Stimulated activated CD8-positive, alpha-beta memory T cell treated with anti-CD3 and anti-CD28 coated beads, Interleukin-12 subunit alpha, Interleukin-12 subunit beta, amount 100 ng/mL, for 4 hours (primary cell): ENCODE data around the gene DCTN2.
"Not testable (repeated sequence)": the region's sequence is repeated elsewhere in the genome, so short reads cannot be mapped to it uniquely, and the experiment has no call there.

Source experiments
- DNase-seq: peaks from one replicate; pipeline ENCODE4 v3.0.0-alpha.2; 2020; ENCODE audit warnings: low read depth

The DCTN2 gene

DNA sequence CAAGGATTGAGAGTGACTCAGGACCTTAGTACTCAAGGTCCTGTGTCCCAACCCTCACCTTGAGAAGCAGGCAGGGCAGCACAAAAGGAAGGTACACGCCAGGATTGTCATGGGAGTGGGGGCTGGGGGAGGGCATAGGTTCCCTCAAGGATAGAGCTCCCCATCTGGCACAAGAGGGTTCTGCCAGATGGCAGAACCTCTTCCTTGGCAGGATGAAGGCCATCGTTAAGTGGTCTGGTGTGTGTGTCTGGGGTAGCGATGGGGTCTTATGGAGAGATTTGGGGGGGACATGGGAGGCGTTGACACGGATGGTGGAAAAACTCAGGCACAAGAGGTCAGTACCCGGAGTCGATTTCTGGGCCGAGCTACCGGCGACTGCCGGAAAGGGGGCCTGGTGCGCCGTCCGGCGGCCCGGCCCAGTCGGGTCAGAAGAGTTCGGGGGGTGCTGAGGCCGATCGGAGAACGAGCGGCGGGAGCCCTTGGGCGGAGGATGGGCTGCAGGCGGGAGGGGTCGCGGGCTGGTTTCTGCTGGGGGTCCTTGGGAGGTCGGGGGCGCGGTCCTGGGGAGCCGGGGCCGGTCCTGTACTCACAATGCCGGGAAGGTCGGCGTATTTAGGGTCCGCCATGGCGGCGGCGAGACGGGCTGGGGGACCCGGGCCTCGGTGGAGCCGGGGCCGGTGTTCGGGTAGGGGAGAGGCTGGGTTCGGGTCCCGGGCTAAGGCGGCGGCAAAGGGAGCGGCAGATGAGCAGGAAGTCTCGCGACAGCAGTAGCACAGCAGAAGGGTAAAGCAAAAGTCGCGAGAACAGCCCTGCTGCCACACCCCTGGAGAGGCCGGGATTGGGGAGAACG, at the start of gene DCTN2:
Gene DCTN2 (minus strand): TSS at position 755 of the 850 bp plus-strand sequence. CDS start 129 bp downstream, at position 626.
- DNase-seq, result peak; percentile 85

DNA sequence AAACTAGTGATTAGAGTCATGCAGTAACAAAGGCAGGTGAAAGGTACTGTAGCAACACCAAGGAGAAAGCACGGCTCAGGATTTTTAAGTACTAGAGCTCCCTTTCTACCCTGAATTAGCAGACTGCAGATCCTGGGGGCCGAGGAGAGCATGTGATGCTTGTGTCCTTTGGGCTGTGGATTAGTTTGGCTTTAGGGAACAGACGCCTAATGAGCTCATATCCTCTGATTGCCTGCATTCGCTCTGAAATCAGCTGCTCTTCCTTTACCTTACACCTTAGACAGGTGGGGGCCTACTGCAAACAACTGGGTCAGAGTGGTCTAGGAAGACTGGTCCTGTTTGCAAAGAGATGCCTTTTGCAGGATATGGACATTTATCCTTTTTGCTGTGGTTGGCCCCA, 46.2 kb upstream of the DCTN2 start:
- no peak for DNase-seq

DNA sequence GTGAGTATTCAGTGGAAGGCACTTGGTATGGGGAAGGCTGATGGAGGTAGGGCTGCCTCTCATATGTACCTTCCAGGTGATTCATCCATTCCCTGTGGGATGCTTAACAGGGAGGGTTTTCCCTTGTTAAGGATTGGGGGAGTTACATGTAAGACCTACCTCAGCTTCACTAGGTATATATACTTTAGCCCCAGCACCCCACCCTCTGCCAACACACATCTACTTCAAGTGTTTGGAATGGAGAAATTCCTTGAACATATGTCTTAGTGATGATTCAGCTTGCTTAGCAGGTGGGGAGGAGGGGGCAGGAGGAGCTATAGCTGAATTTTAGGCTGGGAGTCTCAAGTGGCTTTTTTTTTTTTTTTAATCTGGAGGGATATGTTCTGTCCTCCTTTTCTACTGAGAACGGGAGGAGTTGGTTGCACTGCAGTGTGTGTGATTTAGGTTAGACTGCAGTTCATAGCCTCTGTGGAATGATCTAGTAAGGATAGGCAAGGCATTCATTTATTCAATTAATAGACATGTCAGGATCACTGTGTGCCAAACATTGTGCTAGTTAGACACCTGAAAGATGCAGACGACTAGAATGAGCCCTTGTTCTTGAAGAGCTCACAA, 45.7 kb upstream of the DCTN2 start:
- DNase-seq, result no peak

DNA sequence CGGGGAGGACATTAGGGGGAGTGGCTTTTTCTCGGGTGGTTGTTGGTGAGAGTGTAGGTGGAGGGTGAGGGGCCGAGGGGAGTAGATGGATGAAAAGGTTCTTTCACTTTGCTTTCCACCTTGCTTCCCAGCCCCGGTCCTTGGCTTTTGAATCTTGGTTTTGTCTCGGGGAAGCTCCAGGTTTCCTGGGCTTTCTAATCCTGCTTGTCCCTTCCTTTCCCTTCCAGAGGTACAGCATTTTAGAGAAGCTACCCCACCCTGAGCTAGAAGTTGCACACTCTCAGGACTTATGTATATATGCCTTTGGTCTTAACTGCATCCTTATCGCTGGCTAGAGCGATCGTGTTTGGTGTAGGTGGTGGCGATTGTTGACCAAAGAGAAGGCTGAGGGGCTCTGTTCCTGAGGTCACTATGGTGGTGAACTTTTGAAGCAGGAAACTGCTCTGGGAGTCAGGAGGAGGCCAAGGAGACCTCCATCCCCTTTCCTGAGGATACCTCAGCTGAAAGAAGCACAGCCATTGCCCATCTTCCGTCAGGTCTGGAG, 44.9 kb upstream of the DCTN2 start:
- DNase-seq, result no peak

GRCh38 chr12:57590864-57591781, 44.1 kb upstream of the DCTN2 start, which contains the start of gene PIP4K2C:
TSS of gene PIP4K2C (plus strand) at chr12:57591192. CDS start at chr12:57591290, 98 bp downstream.
- DNase-seq, result peak; percentile 67

GRCh38 chr12:57590479-57590863, 43.5 kb upstream of the DCTN2 start:
- no peak for DNase-seq

GRCh38 chr12:57588951-57589610, 42.1 kb upstream of the DCTN2 start:
- not testable (repeated sequence) for DNase-seq

DNA sequence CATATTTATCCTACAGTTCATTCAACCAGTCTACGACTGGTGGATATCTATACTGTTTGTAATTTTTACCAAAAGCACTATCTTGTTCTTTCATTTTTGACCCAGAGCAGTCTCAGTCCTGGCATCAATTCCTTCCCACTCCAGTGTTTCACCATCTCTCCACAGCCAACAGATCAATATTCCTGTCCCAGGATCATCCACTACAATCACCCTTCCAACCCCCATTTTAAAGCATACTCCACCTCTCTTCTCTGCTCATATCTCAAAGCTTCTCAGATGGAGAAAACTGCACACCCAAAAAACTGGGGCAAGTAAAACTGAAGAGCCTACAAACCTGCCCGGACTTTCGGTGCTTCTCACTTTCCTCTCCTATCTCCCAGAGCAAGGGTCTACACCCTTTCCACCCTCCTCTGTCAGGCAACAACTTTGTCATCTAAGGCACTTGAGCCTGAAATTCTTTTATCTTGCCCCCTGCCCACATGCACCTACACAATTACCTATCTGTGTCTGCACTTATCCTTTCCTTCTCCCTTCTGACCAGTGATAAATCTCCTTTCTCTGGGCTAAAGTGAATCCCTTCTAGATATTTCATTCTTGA, 39.9 kb upstream of the DCTN2 start:
- DNase-seq, result no peak

- DNase-seq, result no peak
Observed at GRCh38 chr12:57586128-57586527, 39.1 kb upstream of the DCTN2 start.

GRCh38 chr12:57585156-57585555, 38.2 kb upstream of the DCTN2 start:
- no peak for DNase-seq

DNA sequence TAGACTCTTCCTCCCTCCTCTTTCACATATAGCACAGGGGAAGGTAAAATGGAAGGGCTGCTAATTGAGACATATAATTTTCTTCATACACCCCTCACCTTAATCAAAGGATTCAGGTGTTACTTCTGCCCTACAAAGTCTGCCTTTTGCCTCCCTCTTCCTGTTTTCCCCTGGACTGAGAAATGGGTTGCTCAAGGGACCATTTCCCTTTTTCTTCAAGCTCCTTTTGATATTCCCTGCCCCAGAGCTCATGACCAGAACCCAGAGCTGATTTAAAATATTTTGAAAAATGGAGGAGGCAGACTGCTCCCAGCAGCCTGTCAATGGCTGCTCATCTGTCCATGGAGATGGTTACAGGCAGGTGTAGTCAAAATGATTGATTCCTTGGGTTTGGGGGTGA, 37.7 kb upstream of the DCTN2 start:
- no peak for DNase-seq

DNA sequence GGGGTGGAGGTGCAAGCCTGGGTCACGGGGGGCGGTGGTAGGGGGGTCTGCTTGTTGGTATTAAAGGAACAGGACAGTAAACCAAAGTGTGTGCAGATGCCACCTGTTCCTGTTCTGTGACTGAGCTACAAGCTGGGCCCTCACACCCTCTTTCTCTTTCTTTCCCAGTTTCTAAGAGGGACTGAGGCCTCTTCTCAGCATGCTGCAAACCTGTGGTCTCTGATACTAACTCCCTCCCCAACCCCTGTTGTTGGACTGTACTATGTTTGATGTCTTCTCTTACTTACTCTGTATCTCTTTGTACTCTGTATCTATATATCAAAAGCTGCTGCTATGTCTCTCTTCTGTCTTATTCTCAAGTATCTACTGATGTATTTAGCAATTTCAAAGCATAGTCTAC, 37.1 kb upstream of the DCTN2 start:
- no peak for DNase-seq

DNA sequence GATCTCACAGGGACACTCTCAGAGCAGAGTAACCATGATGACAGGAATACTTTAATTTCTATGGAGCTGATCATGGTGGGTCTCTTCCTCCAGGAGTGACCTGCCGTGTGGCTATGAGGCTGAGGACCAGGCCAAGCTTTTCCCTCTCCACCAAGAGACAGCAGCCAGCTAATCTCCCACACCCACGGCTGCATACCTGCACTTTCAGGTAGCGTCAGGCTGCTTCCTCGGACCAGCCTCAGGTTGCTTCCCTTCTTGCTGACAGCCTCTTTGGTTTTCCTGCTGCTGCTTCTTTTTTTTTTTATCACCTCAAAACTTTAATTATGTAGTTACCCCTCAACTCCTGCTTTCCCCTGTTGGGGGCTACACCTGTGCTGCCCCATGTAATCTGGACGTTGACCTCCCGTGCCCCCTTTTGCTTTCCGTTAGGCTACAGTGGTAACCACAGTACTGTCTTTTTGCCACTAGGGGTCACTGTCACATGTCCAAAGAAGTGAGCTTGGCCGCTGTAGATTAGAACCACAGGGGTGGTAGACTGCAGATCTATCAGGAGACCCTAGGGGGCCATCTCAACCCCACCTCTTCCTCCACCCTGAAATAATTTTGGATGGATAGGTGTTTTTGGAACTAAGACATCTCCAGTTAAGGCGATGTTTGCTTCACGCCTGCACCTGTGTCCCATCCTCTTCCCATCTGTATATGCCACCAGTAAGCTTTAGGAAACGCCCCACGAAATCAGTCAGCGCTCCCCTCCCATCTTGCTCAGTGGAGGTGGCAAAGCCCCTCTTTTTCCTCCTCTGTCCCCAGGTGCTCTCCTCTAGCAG, 36.2 kb upstream of the DCTN2 start:
- DNase-seq, result peak; percentile 30

DNA sequence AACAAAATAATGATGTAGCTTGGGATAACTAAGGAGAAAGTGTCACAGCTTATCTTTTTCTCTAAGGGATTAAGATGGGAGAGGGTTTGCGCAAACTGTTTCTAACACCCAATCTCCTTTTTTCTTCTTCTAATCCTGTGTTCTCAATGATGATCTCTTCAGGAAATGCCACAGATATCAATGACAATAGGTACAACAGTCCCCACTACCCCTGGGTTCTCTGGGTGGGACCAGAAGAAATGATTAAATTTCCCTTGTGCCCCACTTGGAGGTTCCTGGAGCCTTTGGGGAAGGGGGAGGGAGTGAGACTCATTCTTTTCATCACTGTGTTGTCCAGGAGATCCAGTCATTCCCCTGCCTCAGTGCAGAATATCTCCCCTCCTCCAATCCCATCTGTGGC, 35.4 kb upstream of the DCTN2 start:
- DNase-seq, result no peak

DNA sequence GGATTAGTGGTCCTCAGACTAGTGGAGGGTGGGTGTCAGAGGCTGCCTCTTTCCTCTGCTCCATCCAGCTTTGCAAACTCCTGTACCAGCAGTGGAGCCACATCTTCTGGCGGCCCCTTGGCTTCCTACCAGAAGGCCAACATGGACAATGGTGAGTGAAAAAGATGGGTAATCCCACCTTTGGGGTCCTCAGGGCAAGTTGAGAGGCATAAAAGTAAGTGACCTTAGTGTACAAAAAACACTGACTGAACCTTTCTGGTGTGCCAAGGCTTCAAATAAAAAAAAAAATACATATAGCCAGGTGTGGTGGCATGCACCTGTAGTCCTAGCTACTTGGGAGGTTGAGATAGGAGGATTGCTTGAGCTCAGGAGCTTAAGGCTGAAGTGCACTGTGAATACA, 34.8 kb upstream of the DCTN2 start:
- no peak for DNase-seq

DNA sequence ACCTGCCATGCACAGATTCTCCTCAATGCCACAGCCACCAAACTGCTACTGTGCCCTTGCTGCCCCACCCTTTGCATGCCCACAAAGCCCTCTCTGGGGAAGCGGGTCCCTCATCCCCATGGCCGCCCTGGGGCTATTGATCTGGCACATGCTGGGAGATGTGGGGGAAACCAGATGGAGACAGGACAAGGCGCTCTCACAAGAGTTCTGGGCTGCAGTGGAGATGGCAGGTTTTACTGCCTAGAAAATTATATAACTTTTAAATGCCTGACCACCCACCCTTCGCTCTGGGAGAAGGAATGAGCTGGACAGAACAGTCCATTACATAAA, 33.4 kb upstream of the DCTN2 start:
- DNase-seq, result no peak

DNA sequence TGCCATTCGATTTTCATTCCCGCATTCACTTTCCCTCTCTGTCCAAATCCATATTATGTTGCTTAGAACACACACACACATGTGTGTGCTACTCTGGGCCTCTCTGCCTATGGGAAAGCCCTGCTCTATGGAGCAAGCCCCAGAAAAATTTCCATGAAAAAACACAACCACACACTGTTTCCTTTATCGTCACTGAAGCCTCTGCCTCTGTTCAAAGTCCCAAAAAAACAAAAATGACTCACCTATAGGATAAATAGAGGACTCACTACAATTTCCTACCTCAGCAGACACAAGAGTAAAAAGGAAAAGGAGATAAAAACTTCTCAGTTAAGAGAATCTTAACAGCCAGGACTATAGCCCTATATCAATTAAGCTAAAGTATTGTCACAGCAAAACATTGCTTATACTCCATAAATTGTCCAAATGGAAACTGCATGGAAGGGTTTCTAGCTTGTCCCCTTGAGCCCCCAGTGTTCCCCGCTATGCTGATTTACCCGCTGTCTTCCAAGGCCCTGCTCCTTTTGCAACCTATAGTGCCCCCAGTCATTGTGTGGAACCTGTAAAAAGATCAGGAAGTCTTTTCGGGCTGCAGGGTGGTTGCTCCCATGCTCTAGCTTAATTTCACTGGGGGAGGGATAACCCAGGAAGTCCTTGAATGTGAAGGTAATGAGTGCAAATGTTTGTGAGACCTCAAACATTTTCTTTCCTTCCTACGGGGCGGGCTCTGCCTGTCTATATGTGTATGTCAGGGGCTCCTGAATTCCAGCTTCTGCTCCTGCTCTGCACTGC, 32.9 kb upstream of the DCTN2 start:
- DNase-seq, result no peak

- no peak for DNase-seq
Observed at GRCh38 chr12:57579011-57579410, 32.0 kb upstream of the DCTN2 start.

- no peak for DNase-seq
Observed at GRCh38 chr12:57577981-57578758, 31.2 kb upstream of the DCTN2 start.
